HepG2 (cell line): ENCODE results near the gene PKP4. TPM values are rescaled to one million over a fixed set of nuclear protein-coding genes. Genes with fewer than 3 reads are reported as not detected.

Source experiments
- ATAC-seq: fragments of 200-7000 bp; cut with Tn5 transposase; 3 replicates; pipeline ENCODE4 v1.9.1; 2020; ENCODE audit warnings: mild to moderate bottlenecking, moderate library complexity
- BruUV-seq: library from RNA; stranded (reverse); fragments of 400-500 nt; replicated peaks from 2 replicates; lab custom pipeline; 2021; lab: Mats Ljungman, UMichigan
- CTCF ChIA-PET: fragments of 300-600 bp; formaldehyde crosslinking; extraction: SDS; loops from one replicate; lab custom pipeline; 2021; ENCODE audit warnings: low total read pairs, inconsistent platforms, low intra/inter-chr PET ratio; lab: Yijun Ruan, JAX
- POLR2A ChIA-PET: fragments of 350-600 bp; sonication (Branson Sonifier 250); formaldehyde crosslinking; loops from one replicate; lab custom pipeline; 2020; ENCODE audit warnings: antibody characterized with exemption, inconsistent platforms; lab: Yijun Ruan, JAX
- DNase-seq: peaks from one replicate; pipeline ENCODE4 v3.0.0-alpha.2; 2015; ENCODE audit warnings: low spot score
- FAIRE-seq: peaks from 3 replicates; lab custom pipeline; 2011; peaks lifted over from hg19 to GRCh38; lab: Jason Lieb, UNC
- H2AFZ ChIP-seq: one replicate; pipeline ENCODE4 v1.6.1; 2011; ENCODE audit warnings: low read length, inconsistent platforms
- H3K27ac ChIP-seq: fragments of 300-600 bp; 3 replicates; pipeline ENCODE4 v1.8.0; 2011; ENCODE audit warnings: mixed run types, mild to moderate bottlenecking, mixed read lengths, low read length, inconsistent platforms; ENCODE audit not compliant: insufficient read depth; ENCODE audit errors: extremely low read length
- H3K27me3 ChIP-seq, 2 experiments: fragments of 200-600 bp in 1 of 2; 2 replicates in 1 of 2; 3 replicates in 1 of 2; pipeline versions ENCODE4 v1.6.0 to v1.8.0; 2011; ENCODE audit warnings: low read length in 2 of 2, mild to moderate bottlenecking in 2 of 2, moderate library complexity in 2 of 2, inconsistent platforms in 1 of 2; ENCODE audit not compliant: insufficient read depth in 2 of 2, control insufficient read depth in 1 of 2
- H3K36me3 ChIP-seq, 2 experiments: fragments of 200-600 bp in 1 of 2; replicated peaks in 1 of 2; 2 replicates in 1 of 2; 3 replicates in 1 of 2; pipeline versions ENCODE4 v1.5.1 to v1.8.0; 2011; ENCODE audit warnings: low read length in 2 of 2, inconsistent platforms in 1 of 2; ENCODE audit not compliant: insufficient read depth in 2 of 2, control insufficient read depth in 1 of 2
- H3K4me1 ChIP-seq: 2 replicates; pipeline ENCODE4 v1.5.1; 2012; ENCODE audit warnings: low read length, inconsistent platforms; ENCODE audit not compliant: insufficient read depth
- H3K4me2 ChIP-seq: 2 replicates; pipeline ENCODE4 v1.6.0; 2011; ENCODE audit warnings: low read depth, low read length, inconsistent platforms
- H3K4me3 ChIP-seq, 3 experiments: fragments of 200-600 bp in 1 of 3; sonication (generic), shearing (Covaris generic) in 1 of 3; replicated peaks in 1 of 3; 2 replicates each; pipeline ENCODE4 v1.5.1; 2011 to 2016; ENCODE audit warnings: low read length in 3 of 3, inconsistent platforms in 2 of 3, low read depth in 2 of 3, mild to moderate bottlenecking in 2 of 3, control low read depth in 1 of 3, mixed read lengths in 1 of 3; ENCODE audit not compliant: insufficient read depth in 1 of 3
- H3K79me2 ChIP-seq: one replicate; pipeline ENCODE4 v1.6.1; 2011; ENCODE audit warnings: low read length, inconsistent platforms; ENCODE audit not compliant: insufficient read depth
- H3K9ac ChIP-seq: 2 replicates; pipeline ENCODE4 v1.6.0; 2011; ENCODE audit warnings: mild to moderate bottlenecking, low read depth, low read length, inconsistent platforms; ENCODE audit not compliant: insufficient read depth
- H3K9me3 ChIP-seq: 2 replicates; pipeline ENCODE4 v1.5.1; 2012; ENCODE audit warnings: mild to moderate bottlenecking, low read length
- H4K20me1 ChIP-seq: 2 replicates; pipeline ENCODE4 v1.6.0; 2011; ENCODE audit warnings: inconsistent platforms, mild to moderate bottlenecking, low read length, moderate library complexity; ENCODE audit not compliant: insufficient read depth
- CBX2 ChIP-seq, 2 experiments: fragments of 200-600 bp in 1 of 2; sonication (generic); formaldehyde crosslinking in 1 of 2; IDR thresholded peaks; 2 replicates each; pipeline versions ENCODE4 v1.7.0 to v1.8.1; 2018 to 2022; ENCODE audit warnings: low read depth in 2 of 2, low read length in 1 of 2, mild to moderate bottlenecking in 1 of 2, missing genetic modification reagents in 1 of 2
- CCAR2 ChIP-seq: fragments of 200-400 bp; formaldehyde crosslinking; optimal IDR thresholded peaks from 2 replicates; pipeline ENCODE3; 2018; ENCODE audit warnings: low read depth, mild to moderate bottlenecking, low read length, moderate library complexity
- CERS6 ChIP-seq: sonication (generic); formaldehyde crosslinking; IDR thresholded peaks from 2 replicates; pipeline ENCODE4 v1.5.0; 2020; ENCODE audit warnings: missing genetic modification reagents
- FLYWCH1 ChIP-seq: sonication (generic); formaldehyde crosslinking; IDR thresholded peaks from 2 replicates; pipeline ENCODE4 v1.8.1; 2023; ENCODE audit warnings: mild to moderate bottlenecking, missing genetic modification reagents
- FOXP1 ChIP-seq, 2 experiments: fragments of 450-650 bp in 1 of 2; IDR thresholded peaks; 2 replicates each; pipeline ENCODE4 v1.6.1; 2017 to 2018; ENCODE audit warnings: antibody characterized with exemption in 1 of 2
- RORA ChIP-seq: sonication (generic); formaldehyde crosslinking; IDR thresholded peaks from 2 replicates; pipeline ENCODE4 v1.5.0; 2020; ENCODE audit warnings: mild to moderate bottlenecking, missing genetic modification reagents, moderate library complexity
- SMYD3 ChIP-seq: sonication (generic); formaldehyde crosslinking; IDR thresholded peaks from 2 replicates; pipeline ENCODE4 v1.8.1; 2023; ENCODE audit warnings: mild to moderate bottlenecking, missing genetic modification reagents
- THYN1 ChIP-seq: sonication (generic); formaldehyde crosslinking; IDR thresholded peaks from 2 replicates; pipeline ENCODE4 v1.8.1; 2023; ENCODE audit warnings: low read depth, mild to moderate bottlenecking, moderate library complexity, missing genetic modification reagents, borderline replicate concordance
- ZKSCAN1 ChIP-seq: fragments of 150-350 bp; IDR thresholded peaks from 2 replicates; pipeline ENCODE4 v1.6.1; 2014; ENCODE audit warnings: low read length
- ZNF446 ChIP-seq: sonication (generic); formaldehyde crosslinking; IDR thresholded peaks from 2 replicates; pipeline ENCODE4 v1.5.0; 2020; ENCODE audit warnings: mild to moderate bottlenecking, missing genetic modification reagents
- ZNF589 ChIP-seq: sonication (generic); formaldehyde crosslinking; conservative IDR thresholded peaks from 2 replicates; pipeline ENCODE4 v1.8.0; 2022; ENCODE audit warnings: mild to moderate bottlenecking, moderate library complexity, missing genetic modification reagents
- ZNF816 ChIP-seq: sonication (generic); formaldehyde crosslinking; IDR thresholded peaks from 2 replicates; pipeline ENCODE4 v1.8.0; 2022; ENCODE audit warnings: missing genetic modification reagents, mild to moderate bottlenecking, borderline replicate concordance
- WGBS: methylation state at CpG from one replicate; pipeline ENCODE4 v1.1.6; 2017; ENCODE audit warnings: low lambda C conversion rate; 5-methylcytosine and 5-hydroxymethylcytosine counted together
- in situ Hi-C: cut with HindIII; loops from 2 replicates; pipeline ENCODE4 v1.10.0; 2017; ENCODE audit warnings: low pct_unique_long_range_greater_than_20kb; ENCODE audit not compliant: extremely low pct_ligation_motif_present
- intact Hi-C: fragments of 100-400 bp; cut with micrococcal nuclease; formaldehyde crosslinking; loops from one replicate; pipeline ENCODE4 v1.10.0; 2022; ENCODE audit not compliant: unreplicated experiment
- polyA plus RNA-seq, 8 experiments: library from polyadenylated mRNA; depleted of rRNA in 3 of 8; stranded (reverse) in 7 of 8; unstranded in 1 of 8; fragments of >200 nt; fragmentation: Illumina TruSeq in 4 of 8; extraction: Trizol in 4 of 8; gene quantifications; 2 replicates each; pipeline versions ENCODE4 v1.2.1 to v1.2.3, GENCODE V29; 2011 to 2016; ENCODE audit warnings: low read depth in 4 of 8, missing spikeins in 1 of 8, mixed read lengths in 1 of 8; ENCODE audit not compliant: insufficient read depth in 1 of 8
- total RNA-seq, 5 experiments: library from RNA; depleted of rRNA; stranded (reverse); fragments of >200 nt; fragmentation: Illumina TruSeq; extraction: Trizol; gene quantifications; 2 replicates each; pipeline ENCODE4 v1.2.3, GENCODE V29; 2016; ENCODE audit warnings: low read depth in 1 of 5
- TF ChIP-seq, protein P1 (sequence below): sonication (generic); formaldehyde crosslinking; IDR thresholded peaks from 2 replicates; pipeline ENCODE4 v1.8.1; 2023; ENCODE audit warnings: mild to moderate bottlenecking, missing genetic modification reagents
- TF ChIP-seq, protein P2 (sequence below): sonication (generic); formaldehyde crosslinking; IDR thresholded peaks from 2 replicates; pipeline ENCODE4 v1.8.0; 2022; ENCODE audit warnings: mild to moderate bottlenecking, missing genetic modification reagents; ENCODE audit not compliant: insufficient replicate concordance

Gene PKP4
- total and polyA plus RNA-seq, 2 of the 13 experiments (the other 11 are each of a cell fraction or from before 2014, with no cell fraction given) = 80.9 to 90.5 TPM

GRCh38 chr2:158457092-158457825 lies 507 bp downstream of the PKP4 start (continued):
- 0 out of 2 replicates have a peak, but pooled peaks have one; percentile 12 for TF ChIP-seq ZNF589 (CRISPR knock-in tag)

DNA sequence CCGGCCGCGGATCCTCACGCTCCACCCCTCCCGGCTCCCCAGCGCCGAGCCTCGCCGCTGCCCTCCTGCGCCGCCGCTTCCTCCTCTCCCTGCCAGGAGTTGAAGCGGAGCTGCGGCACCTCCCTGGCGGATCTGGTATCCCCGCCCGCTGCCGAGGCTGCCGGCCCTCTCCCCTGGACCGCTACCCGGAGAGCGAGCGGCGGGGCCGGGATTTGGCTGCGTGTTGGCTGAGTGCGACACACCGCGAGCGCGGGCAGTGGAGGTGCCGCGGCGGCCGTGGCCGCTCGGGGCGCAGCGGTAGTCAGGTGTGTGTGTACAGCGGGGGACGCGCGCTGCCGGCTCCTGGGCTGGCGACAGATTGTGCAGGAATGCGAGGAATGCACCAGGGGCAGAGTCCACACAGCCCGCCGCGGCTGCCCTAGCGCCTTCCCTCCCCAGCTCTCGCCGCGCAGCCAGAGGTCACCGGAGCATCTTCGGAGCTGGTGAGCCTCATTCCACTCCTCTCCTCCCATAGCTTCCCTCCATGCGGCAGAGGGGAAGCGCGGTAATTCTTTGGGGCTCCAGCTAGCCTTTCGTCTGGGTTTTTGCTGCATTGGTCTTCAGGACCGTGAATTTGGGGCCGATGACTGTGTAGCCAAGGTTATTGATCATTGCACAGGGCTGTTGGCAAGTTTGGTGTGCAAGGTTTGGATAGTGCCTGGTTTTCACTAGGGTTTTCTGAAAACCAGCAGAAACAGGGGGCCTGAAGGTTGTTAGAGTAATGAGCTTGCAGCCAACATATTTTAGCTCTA lies 1.3 kb downstream of the PKP4 start:
- BruUV-seq = no TSS peak
- Histone ChIP-seq H3K9me3 (no peaks in the 10 kb centered on the region), H3K9ac (peak overlapping the region; percentile 96), H3K79me2 (peaks cover 57% of the 10 kb centered on the region), H4K20me1 (peaks cover 28% of the 10 kb centered on the region), H3K4me2 (peak overlapping the region; percentile 87), H2AFZ (no peak overlapping the region), H3K4me1 (peaks cover 69% of the 10 kb centered on the region), H3K36me3 (0 out of 5 replicates have a peak, but pooled peaks cover 0 to 2% of the 10 kb centered on the region in 2 experiments), H3K4me3 (peak overlapping the region; percentile 84 to 100 (median 97)), H3K27me3 (no peaks in the 10 kb centered on the region; a peak in 1 of 5 replicates), H3K27ac (peak overlapping the region; percentile 97)
- in situ Hi-C loops = loop anchor here (5.0 to 25.0 kb wide), 3 partner anchors 276 to 416 kb away; no protein-coding TSS in a partner anchor
- DNase-seq (peak; percentile 95), FAIRE-seq (peak; percentile 26), ATAC-seq (peak; percentile 92)
- POLR2A ChIA-PET = interaction anchor here (0.7 to 2.8 kb wide), 19 partner anchors 10 to 1157 kb away, joined by 3 to 23 read pairs (median 3); no protein-coding TSS in a partner anchor
- WGBS = under 1% methylated on average over 18 of the region's 61 CpGs
- intact Hi-C loops = loop anchor here (1.0 to 5.0 kb wide), 7 partner anchors 81 to 426 kb away; no protein-coding TSS in a partner anchor
- CTCF ChIA-PET = interaction anchor here (1.2 kb wide), 1 partner anchor 434 kb away, joined by 4 read pairs; no protein-coding TSS in a partner anchor
- TF ChIP-seq, protein P1, sequence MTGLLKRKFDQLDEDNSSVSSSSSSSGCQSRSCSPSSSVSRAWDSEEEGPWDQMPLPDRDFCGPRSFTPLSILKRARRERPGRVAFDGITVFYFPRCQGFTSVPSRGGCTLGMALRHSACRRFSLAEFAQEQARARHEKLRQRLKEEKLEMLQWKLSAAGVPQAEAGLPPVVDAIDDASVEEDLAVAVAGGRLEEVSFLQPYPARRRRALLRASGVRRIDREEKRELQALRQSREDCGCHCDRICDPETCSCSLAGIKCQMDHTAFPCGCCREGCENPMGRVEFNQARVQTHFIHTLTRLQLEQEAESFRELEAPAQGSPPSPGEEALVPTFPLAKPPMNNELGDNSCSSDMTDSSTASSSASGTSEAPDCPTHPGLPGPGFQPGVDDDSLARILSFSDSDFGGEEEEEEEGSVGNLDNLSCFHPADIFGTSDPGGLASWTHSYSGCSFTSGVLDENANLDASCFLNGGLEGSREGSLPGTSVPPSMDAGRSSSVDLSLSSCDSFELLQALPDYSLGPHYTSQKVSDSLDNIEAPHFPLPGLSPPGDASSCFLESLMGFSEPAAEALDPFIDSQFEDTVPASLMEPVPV = no peak; the same call in 1 of the 2 replicates
- TF ChIP-seq ZNF446 (CRISPR knock-in tag) (peak; percentile 85; the same call in 1 of the 2 replicates), SMYD3 (0 out of 2 replicates have a peak, but pooled peaks have one; percentile 39), RORA (CRISPR knock-in tag) (no peak), FOXP1 (IDR thresholded peaks at IDR 0.05) (no peak; the same call in 1 of the 2 replicates), FOXP1 (CRISPR knock-in tag; IDR thresholded peaks at IDR 0.05) (peak; percentile 85), ZNF816 (CRISPR knock-in tag) (peak; percentile 98), CBX2 (IDR thresholded peaks at IDR 0.05; ENCODE audit: low read depth, low read length) (no peak), CBX2 (CRISPR knock-in tag; IDR thresholded peaks at IDR 0.05; ENCODE audit: low read depth) (peak; percentile 96), FLYWCH1 (peak; percentile 97), ZKSCAN1 (peak; percentile 49; the same call in 1 of the 2 replicates), THYN1 (CRISPR knock-in tag) (no peak), CERS6 (peak; percentile 93; the same call in 1 of the 2 replicates), CCAR2 (peak; percentile 61)
- TF ChIP-seq, protein P2, sequence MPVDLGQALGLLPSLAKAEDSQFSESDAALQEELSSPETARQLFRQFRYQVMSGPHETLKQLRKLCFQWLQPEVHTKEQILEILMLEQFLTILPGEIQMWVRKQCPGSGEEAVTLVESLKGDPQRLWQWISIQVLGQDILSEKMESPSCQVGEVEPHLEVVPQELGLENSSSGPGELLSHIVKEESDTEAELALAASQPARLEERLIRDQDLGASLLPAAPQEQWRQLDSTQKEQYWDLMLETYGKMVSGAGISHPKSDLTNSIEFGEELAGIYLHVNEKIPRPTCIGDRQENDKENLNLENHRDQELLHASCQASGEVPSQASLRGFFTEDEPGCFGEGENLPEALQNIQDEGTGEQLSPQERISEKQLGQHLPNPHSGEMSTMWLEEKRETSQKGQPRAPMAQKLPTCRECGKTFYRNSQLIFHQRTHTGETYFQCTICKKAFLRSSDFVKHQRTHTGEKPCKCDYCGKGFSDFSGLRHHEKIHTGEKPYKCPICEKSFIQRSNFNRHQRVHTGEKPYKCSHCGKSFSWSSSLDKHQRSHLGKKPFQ = peak; percentile 91
